Thoracic aorta (tissue), 2 donors: ENCODE results near the gene CTF1. TPM values are rescaled to one million over a fixed set of nuclear protein-coding genes. Genes with fewer than 3 reads are reported as not detected.
"Not testable (repeated sequence)": the region's sequence is repeated elsewhere in the genome, so short reads cannot be mapped to it uniquely, and the experiment has no call there.

Experiments used
- ATAC-seq: fragments of 150-250 bp; one replicate; pipeline ENCODE4 v1.8.0; 2017; ENCODE audit warnings: low read depth; ENCODE audit not compliant: insufficient number of reproducible peaks, low FRiP score
- DNase-seq: peaks from one replicate; pipeline ENCODE4 v3.0.0-alpha.2; 2020; ENCODE audit warnings: low spot score
- H3K27ac ChIP-seq, 2 donors: fragments of 200-600 bp; sonication (generic); 1 replicate in 1 of 2; 2 replicates in 1 of 2; pipeline ENCODE4 v1.5.1; 2016; ENCODE audit warnings: mild to moderate bottlenecking in 2 of 2, moderate library complexity in 2 of 2
- H3K27me3 ChIP-seq: fragments of 200-600 bp; sonication (generic); replicated peaks from 2 replicates; pipeline ENCODE4 v1.6.0; 2016; ENCODE audit warnings: mild to moderate bottlenecking; ENCODE audit not compliant: insufficient read depth
- H3K36me3 ChIP-seq: fragments of 200-600 bp; sonication (generic); one replicate; pipeline ENCODE4 v1.5.1; 2016
- H3K4me1 ChIP-seq, 2 donors: fragments of 200-600 bp; sonication (generic); 1 replicate in 1 of 2; 2 replicates in 1 of 2; pipeline versions ENCODE4 v1.5.1 to v1.6.0; 2016; ENCODE audit warnings: low read depth in 2 of 2, mild to moderate bottlenecking in 1 of 2; ENCODE audit not compliant: control insufficient read depth in 1 of 2
- H3K4me3 ChIP-seq: fragments of 200-600 bp; sonication (generic); 2 replicates; pipeline ENCODE4 v1.5.1; 2016; ENCODE audit warnings: mild to moderate bottlenecking
- H3K9me3 ChIP-seq: fragments of 200-600 bp; sonication (generic); 2 replicates; pipeline ENCODE4 v1.5.1; 2016
- CTCF ChIP-seq: fragments of 200-600 bp; sonication (generic); IDR thresholded peaks from one replicate; pipeline ENCODE4 v1.5.1; 2019; ENCODE audit warnings: antibody characterized with exemption
- total RNA-seq, 2 donors: library from RNA; depleted of rRNA; stranded (reverse); fragments of >200 nt; gene quantifications; one replicate each; pipeline versions ENCODE4 v1.1.0 to v1.2.3, GENCODE V29; 2016

CTF1 gene
- total RNA-seq, 2 donors from 2014 or later: 3.8 TPM

- DNase-seq: no peak
- Histone ChIP-seq H3K27ac (no peak overlapping the region), H3K4me1 (peaks cover 3 to 16% of the 10 kb centered on the region in 2 donors), H3K9me3 (no peaks in the 10 kb centered on the region), H3K27me3 (no peaks in the 10 kb centered on the region), H3K4me3 (no peak overlapping the region), H3K36me3 (peaks cover 10% of the 10 kb centered on the region)
- no peak for ATAC-seq
- peak; percentile 37 for TF ChIP-seq CTCF
Measured at GRCh38 chr16:30934827-30935557, 38.6 kb downstream of the CTF1 start.

GRCh38 chr16:30937692-30938091, 41.3 kb downstream of the CTF1 start:
- ATAC-seq (no peak), DNase-seq (no peak)
- no peaks in the 10 kb centered on the region for H3K27me3 ChIP-seq
- H3K4me3 ChIP-seq: no peak overlapping the region
- peak overlapping the region; percentile 64 to 78 for H3K27ac ChIP-seq
- H3K9me3 ChIP-seq: no peaks in the 10 kb centered on the region
- peaks cover 4% of the 10 kb centered on the region for H3K36me3 ChIP-seq
- H3K4me1 ChIP-seq: peaks cover 9 to 25% of the 10 kb centered on the region in 2 donors
- TF ChIP-seq CTCF: no peak

- not testable (repeated sequence) for H3K27me3 ChIP-seq, H3K27ac ChIP-seq, ATAC-seq, DNase-seq, H3K9me3 ChIP-seq, H3K4me3 ChIP-seq
- H3K4me1 ChIP-seq: peaks cover 9 to 25% of the 10 kb centered on the region in 2 donors
- peaks cover 13% of the 10 kb centered on the region for H3K36me3 ChIP-seq
Measured at GRCh38 chr16:30939571-30939970, 43.2 kb downstream of the CTF1 start.

- DNase-seq (no peak), ATAC-seq (peak; percentile 31)
- Histone ChIP-seq H3K27ac (no peak overlapping the region), H3K36me3 (peaks cover 15% of the 10 kb centered on the region), H3K4me3 (no peak overlapping the region), H3K4me1 (peaks cover 9 to 25% of the 10 kb centered on the region in 2 donors), H3K27me3 (no peaks in the 10 kb centered on the region), H3K9me3 (no peaks in the 10 kb centered on the region)
- TF ChIP-seq CTCF: peak; percentile 85
Measured at GRCh38 chr16:30941600-30942425, 45.4 kb downstream of the CTF1 start.

- peaks cover 9 to 22% of the 10 kb centered on the region in 2 donors for H3K4me1 ChIP-seq
- H3K4me3 ChIP-seq: no peak overlapping the region
- DNase-seq: no peak
- peaks cover 15% of the 10 kb centered on the region for H3K36me3 ChIP-seq
- no peak for ATAC-seq
- H3K27ac ChIP-seq: no peak overlapping the region
- H3K27me3 ChIP-seq: no peaks in the 10 kb centered on the region
- no peak for TF ChIP-seq CTCF
- no peaks in the 10 kb centered on the region for H3K9me3 ChIP-seq
Measured at GRCh38 chr16:30942426-30942806, 46.0 kb downstream of the CTF1 start.
